CD4-positive, alpha-beta memory T cell (primary cell): ENCODE measurements around the gene MTUS2. TPM values are rescaled to one million over a fixed set of nuclear protein-coding genes. Genes with fewer than 3 reads are reported as not detected.

ENCODE experiments used
- CTCF ChIA-PET: fragments of 350-600 bp; sonication (Branson Sonifier 250); formaldehyde crosslinking; loops from one replicate; lab custom pipeline; 2021; ENCODE audit warnings: inconsistent platforms; ENCODE audit not compliant: partially characterized antibody; lab: Charles Lee
- POLR2A ChIA-PET: fragments of 350-600 bp; sonication (Branson Sonifier 250); formaldehyde crosslinking; loops from one replicate; lab custom pipeline; 2021; ENCODE audit not compliant: partially characterized antibody; lab: Charles Lee
- DNase-seq, 5 donors: peaks; one replicate each; pipeline versions ENCODE4 v3.0.0 to v3.0.0-alpha.2; 2020 to 2022; ENCODE audit warnings: mixed read lengths in 1 of 5
- H3K27ac ChIP-seq: one replicate; pipeline ENCODE4 v1.7.0; 2013; ENCODE audit warnings: low read depth, low read length
- H3K27me3 ChIP-seq: 2 replicates; pipeline ENCODE4 v1.7.0; 2013; ENCODE audit warnings: mild to moderate bottlenecking, low read length, moderate library complexity; ENCODE audit not compliant: insufficient read depth
- H3K36me3 ChIP-seq: 2 replicates; pipeline ENCODE4 v1.7.0; 2013; ENCODE audit warnings: mild to moderate bottlenecking, low read length, moderate library complexity; ENCODE audit not compliant: insufficient read depth
- H3K4me1 ChIP-seq: 2 replicates; pipeline ENCODE4 v1.7.0; 2013; ENCODE audit warnings: mild to moderate bottlenecking, low read length, moderate library complexity; ENCODE audit not compliant: insufficient read depth
- H3K4me3 ChIP-seq, 2 donors: one replicate each; pipeline ENCODE4 v1.7.0; 2013; ENCODE audit warnings: low read length in 2 of 2, mild to moderate bottlenecking in 1 of 2
- H3K9me3 ChIP-seq, 2 donors: one replicate each; pipeline ENCODE4 v1.7.0; 2013; ENCODE audit warnings: low read length in 2 of 2, control low read depth in 1 of 2; ENCODE audit not compliant: control insufficient read depth in 1 of 2
- H3K27ac Mint-ChIP-seq, 7 donors: one replicate each; pipeline ENCODE4 v1.8.0; 2020 to 2021; ENCODE audit warnings: mixed read lengths in 7 of 7, mild to moderate bottlenecking in 6 of 7, inconsistent platforms in 3 of 7, moderate library complexity in 3 of 7
- H3K27me3 Mint-ChIP-seq, 2 donors: one replicate each; pipeline ENCODE4 v1.8.0; 2020 to 2021; ENCODE audit warnings: mixed read lengths in 2 of 2
- H3K36me3 Mint-ChIP-seq, 2 donors: one replicate each; pipeline ENCODE4 v1.8.0; 2020 to 2021; ENCODE audit warnings: mixed read lengths in 2 of 2, inconsistent platforms in 1 of 2, mild to moderate bottlenecking in 1 of 2
- H3K4me1 Mint-ChIP-seq, 4 donors: one replicate each; pipeline ENCODE4 v1.8.0; 2020 to 2021; ENCODE audit warnings: mixed read lengths in 4 of 4, mild to moderate bottlenecking in 1 of 4
- H3K4me3 Mint-ChIP-seq, 8 donors: one replicate each; pipeline ENCODE4 v1.8.0; 2020 to 2021; ENCODE audit warnings: mixed read lengths in 8 of 8, mild to moderate bottlenecking in 7 of 8, moderate library complexity in 6 of 8, inconsistent platforms in 3 of 8
- H3K9me3 Mint-ChIP-seq, 8 donors: one replicate each; pipeline ENCODE4 v1.8.0; 2020 to 2021; ENCODE audit warnings: mixed read lengths in 8 of 8, mild to moderate bottlenecking in 5 of 8, inconsistent platforms in 3 of 8, moderate library complexity in 1 of 8
- intact Hi-C: fragments of 100-400 bp; cut with micrococcal nuclease; formaldehyde crosslinking; loops from one replicate; pipeline ENCODE4 v1.15.1; 2023
- polyA plus RNA-seq, 2 donors: library from polyadenylated mRNA; unstranded; fragments of 300-500 nt; fragmentation: Illumina TruSeq; gene quantifications; one replicate each; pipeline ENCODE4 v1.2.3, GENCODE V29; 2021
- total RNA-seq, 2 experiments: library from RNA; stranded (reverse); gene quantifications; one replicate each; pipeline ENCODE4 v1.2.3, GENCODE V29; 2021

MTUS2 gene
- total and polyA plus RNA-seq, 4 experiments from 2014 or later, result 0.12 to 1.1 (median 0.60) TPM

DNA sequence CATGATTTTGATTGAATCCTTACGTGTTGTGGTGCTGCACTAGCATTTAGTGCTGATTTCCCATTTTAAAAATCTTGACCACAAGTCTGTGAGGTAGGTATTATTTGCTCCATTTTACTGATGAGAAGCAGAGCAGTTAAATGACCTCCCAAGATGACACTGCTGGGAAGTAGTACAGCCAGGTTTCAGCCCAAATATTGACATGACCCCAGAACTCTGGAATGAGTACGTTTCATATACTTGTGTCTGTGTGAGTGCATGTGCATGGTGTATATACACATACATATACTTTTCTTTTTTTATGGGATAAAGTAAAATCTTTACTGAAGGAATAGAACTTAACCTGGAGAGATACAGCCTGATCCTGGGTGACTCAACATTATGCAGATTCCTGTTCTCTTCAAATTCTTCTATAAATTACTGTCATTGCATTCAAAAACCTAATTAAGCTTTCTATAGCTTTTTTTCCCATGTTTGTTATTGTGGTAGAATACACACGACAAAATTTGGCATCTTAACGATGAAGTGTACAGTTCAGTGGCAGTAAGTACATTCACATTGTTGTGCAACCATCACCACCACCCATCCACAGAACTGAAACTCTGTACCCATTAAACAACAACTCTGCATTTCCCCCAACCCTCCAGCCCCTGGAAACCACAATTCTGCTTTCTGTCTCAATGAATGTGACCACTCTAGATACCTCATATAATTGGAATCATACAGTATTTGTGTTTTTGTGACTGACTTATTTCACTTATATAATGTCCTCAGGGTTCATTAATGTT, 311.9 kb downstream of the MTUS2 start:
- Mint-ChIP-seq H3K4me1 (peaks cover 1 to 8% (median 2%) of the 10 kb centered on the region in 4 donors), H3K4me3 (no peak overlapping the region), H3K9me3 (peaks cover 0 to 12% (median 4%) of the 10 kb centered on the region in 8 donors), H3K36me3 (no peaks in the 10 kb centered on the region), H3K27ac (no peak overlapping the region), H3K27me3 (no peaks in the 10 kb centered on the region)
- Histone ChIP-seq H3K4me3 (no peak overlapping the region), H3K27ac (no peak overlapping the region), H3K9me3 (no peaks in the 10 kb centered on the region), H3K36me3 (no peaks in the 10 kb centered on the region), H3K27me3 (no peaks in the 10 kb centered on the region), H3K4me1 (no peaks in the 10 kb centered on the region)
- intact Hi-C loops, result no loop called here
- CTCF ChIA-PET, result no interaction called here
- POLR2A ChIA-PET, result no interaction called here
- no peak for DNase-seq

DNA sequence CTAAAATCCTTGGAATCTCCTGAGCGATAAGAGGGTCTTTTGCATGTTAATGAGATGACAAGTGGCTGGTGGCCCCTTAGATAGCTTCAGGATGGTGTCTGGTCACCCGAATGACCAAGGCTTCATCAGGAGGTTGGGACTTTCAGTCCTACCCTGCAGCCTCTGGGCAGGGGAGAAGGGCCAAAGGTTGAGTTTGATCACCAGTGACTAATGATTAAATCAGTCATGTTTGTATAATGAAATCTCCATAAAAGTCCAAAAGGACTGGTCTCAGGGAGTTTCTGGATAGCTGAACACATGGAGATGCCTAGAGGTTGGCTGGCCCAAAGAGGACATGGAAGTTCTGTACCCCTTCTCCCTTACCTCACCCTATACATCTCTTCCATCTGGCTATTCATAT, 316.2 kb downstream of the MTUS2 start:
- no peaks in the 10 kb centered on the region for H3K9me3 ChIP-seq
- no peaks in the 10 kb centered on the region for H3K27me3 ChIP-seq
- ChIA-PET CTCF (no interaction called here), POLR2A (no interaction called here)
- Mint-ChIP-seq H3K9me3 (peaks cover 2 to 19% (median 9%) of the 10 kb centered on the region in 8 donors), H3K27ac (no peak overlapping the region), H3K4me1 (peaks cover 0 to 6% (median 0%) of the 10 kb centered on the region in 4 donors), H3K27me3 (peaks cover 2% of the 10 kb centered on the region in 2 donors), H3K36me3 (no peaks in the 10 kb centered on the region), H3K4me3 (no peak overlapping the region)
- no peak overlapping the region for H3K4me3 ChIP-seq
- H3K4me1 ChIP-seq, result no peaks in the 10 kb centered on the region
- intact Hi-C loops, result no loop called here
- H3K36me3 ChIP-seq, result no peaks in the 10 kb centered on the region
- no peak for DNase-seq
- no peak overlapping the region for H3K27ac ChIP-seq

DNA sequence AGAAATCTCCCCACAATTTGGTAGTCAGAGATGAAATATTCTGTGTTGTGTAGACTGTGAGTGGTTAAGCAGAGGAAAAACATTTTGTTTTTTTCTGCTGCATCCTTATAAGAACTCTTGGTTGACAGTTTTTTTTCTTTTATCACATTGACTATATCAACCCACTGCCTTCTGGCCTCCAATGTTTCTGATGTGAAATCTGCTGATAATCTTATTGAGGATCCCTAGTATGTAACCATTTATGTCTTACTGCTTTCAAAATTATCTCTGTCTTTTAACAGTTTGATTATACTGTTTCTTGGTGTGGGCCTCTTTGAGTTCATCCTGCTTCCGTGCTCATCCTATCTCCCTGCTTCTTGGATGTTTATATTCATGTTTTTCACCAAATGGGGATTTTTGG, 316.9 kb downstream of the MTUS2 start:
- Histone ChIP-seq H3K9me3 (no peaks in the 10 kb centered on the region), H3K4me3 (no peak overlapping the region), H3K27ac (no peak overlapping the region), H3K4me1 (no peaks in the 10 kb centered on the region), H3K27me3 (no peaks in the 10 kb centered on the region), H3K36me3 (no peaks in the 10 kb centered on the region)
- Mint-ChIP-seq H3K4me3 (no peak overlapping the region), H3K9me3 (peaks cover 2 to 19% (median 9%) of the 10 kb centered on the region in 8 donors), H3K36me3 (no peaks in the 10 kb centered on the region), H3K27me3 (peaks cover 2% of the 10 kb centered on the region in 2 donors), H3K27ac (no peak overlapping the region), H3K4me1 (peaks cover 0 to 6% (median 0%) of the 10 kb centered on the region in 4 donors)
- POLR2A ChIA-PET, result no interaction called here
- intact Hi-C loops, result no loop called here
- CTCF ChIA-PET, result no interaction called here
- DNase-seq, result no peak

DNA sequence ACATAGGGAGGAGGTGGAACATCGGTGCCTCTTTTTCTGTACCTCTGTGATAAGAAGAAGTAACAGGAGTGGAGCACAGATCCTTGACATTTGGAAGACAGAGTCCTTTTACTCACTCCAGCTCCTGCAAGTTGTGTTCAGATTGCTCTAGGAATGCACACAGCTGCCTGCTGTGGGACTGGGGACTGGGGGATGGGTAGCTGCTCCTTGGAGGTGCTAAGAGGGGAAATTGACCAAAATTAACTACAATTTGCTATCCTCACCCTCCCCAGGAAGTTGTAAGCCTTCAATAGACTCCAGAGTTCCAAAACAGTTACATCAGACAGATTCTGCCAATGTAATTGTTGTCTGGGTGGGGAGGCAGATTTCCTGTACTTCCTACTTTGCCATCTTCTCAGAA, 317.9 kb downstream of the MTUS2 start:
- Histone ChIP-seq H3K4me1 (no peaks in the 10 kb centered on the region), H3K27ac (no peak overlapping the region), H3K27me3 (no peaks in the 10 kb centered on the region), H3K9me3 (no peaks in the 10 kb centered on the region), H3K4me3 (no peak overlapping the region), H3K36me3 (no peaks in the 10 kb centered on the region)
- no peak for DNase-seq
- H3K4me1 Mint-ChIP-seq, result peaks cover 0 to 6% (median 0%) of the 10 kb centered on the region in 4 donors
- no peaks in the 10 kb centered on the region for H3K36me3 Mint-ChIP-seq
- H3K4me3 Mint-ChIP-seq, result no peak overlapping the region
- POLR2A ChIA-PET, result no interaction called here
- H3K27me3 Mint-ChIP-seq, result peaks cover 2 to 6% of the 10 kb centered on the region in 2 donors
- H3K9me3 Mint-ChIP-seq, result peaks cover 2 to 19% (median 9%) of the 10 kb centered on the region in 8 donors
- H3K27ac Mint-ChIP-seq, result no peak overlapping the region
- CTCF ChIA-PET, result no interaction called here
- intact Hi-C loops, result no loop called here

DNA sequence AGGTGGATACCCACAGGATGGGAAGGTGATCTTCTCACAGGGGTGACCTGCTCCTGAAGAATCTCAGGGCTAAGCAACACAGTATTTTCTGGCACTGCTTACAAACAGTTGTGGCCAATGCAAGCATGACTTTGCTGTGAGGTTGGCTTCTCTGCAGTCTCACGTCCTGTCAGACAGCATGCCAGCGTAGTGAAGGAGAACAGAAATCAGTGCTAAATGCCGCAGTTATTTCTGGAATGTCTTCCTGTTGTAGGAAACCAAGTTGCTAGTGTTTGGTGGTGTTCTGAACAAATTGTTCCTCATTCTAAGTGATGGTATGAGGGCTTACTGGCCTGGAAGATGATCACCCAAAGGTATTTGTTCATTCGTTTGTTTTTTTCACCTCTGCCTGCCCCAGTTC, 320.1 kb downstream of the MTUS2 start:
- ChIA-PET POLR2A (no interaction called here), CTCF (no interaction called here)
- Mint-ChIP-seq H3K9me3 (peaks cover 3 to 19% (median 9%) of the 10 kb centered on the region in 8 donors), H3K27me3 (peaks cover 2 to 6% of the 10 kb centered on the region in 2 donors), H3K27ac (no peak overlapping the region), H3K4me1 (no peaks in the 10 kb centered on the region), H3K4me3 (no peak overlapping the region), H3K36me3 (no peaks in the 10 kb centered on the region)
- no peak for DNase-seq
- H3K27me3 ChIP-seq, result no peaks in the 10 kb centered on the region
- H3K4me3 ChIP-seq, result no peak overlapping the region
- H3K27ac ChIP-seq, result no peak overlapping the region
- H3K4me1 ChIP-seq, result no peaks in the 10 kb centered on the region
- intact Hi-C loops, result no loop called here
- H3K36me3 ChIP-seq, result no peaks in the 10 kb centered on the region
- no peaks in the 10 kb centered on the region for H3K9me3 ChIP-seq

DNA sequence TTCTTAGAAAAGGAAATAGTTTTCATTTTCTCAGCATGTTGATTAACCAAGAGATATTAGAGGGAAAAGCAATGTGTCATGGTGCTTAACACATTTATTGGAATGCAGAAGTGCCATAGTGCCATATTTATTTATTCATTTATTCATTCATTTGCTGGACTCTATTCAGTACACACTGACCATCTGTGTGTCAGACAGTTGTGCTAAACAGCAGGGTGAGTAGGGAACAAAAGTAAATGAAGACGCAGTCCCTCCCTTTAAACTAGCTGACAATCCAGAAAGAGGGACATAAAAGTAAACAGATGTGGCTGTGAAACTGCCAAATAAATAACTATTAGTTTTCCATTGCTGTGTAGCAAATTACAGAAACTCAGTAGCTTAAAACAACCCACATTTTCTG, 323.7 kb downstream of the MTUS2 start:
- CTCF ChIA-PET, result no interaction called here
- no peaks in the 10 kb centered on the region for H3K27me3 ChIP-seq

DNA sequence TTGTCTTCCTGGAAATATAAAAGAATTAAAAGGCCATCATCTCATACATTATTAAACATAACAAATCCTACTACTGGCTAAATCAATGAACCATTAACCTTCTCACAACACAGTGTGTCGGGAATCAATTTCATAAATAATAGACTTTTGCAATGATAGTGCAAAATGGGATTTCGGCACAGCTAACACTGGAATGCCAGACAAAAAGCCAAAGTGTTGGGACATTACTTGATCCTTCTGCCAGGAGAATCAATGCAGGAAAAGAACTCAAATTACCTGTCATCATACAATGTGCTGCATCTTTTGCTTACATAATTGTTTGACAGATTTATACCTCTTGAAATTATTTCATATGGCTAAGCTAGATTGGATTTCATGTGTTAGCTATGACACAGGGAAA, 334.3 kb downstream of the MTUS2 start:
- peaks cover 0 to 4% of the 10 kb centered on the region in 2 donors for H3K27me3 Mint-ChIP-seq
- peaks cover 3 to 23% (median 18%) of the 10 kb centered on the region in 8 donors for H3K9me3 Mint-ChIP-seq
- Histone ChIP-seq H3K27ac (no peak overlapping the region), H3K9me3 (no peaks in the 10 kb centered on the region), H3K4me1 (no peaks in the 10 kb centered on the region), H3K36me3 (no peaks in the 10 kb centered on the region), H3K4me3 (no peak overlapping the region), H3K27me3 (no peaks in the 10 kb centered on the region)
- DNase-seq, result no peak
- H3K36me3 Mint-ChIP-seq, result peaks cover 0 to 2% of the 10 kb centered on the region in 2 donors
- H3K4me3 Mint-ChIP-seq, result no peak overlapping the region
- intact Hi-C loops, result no loop called here
- no peak overlapping the region for H3K27ac Mint-ChIP-seq
- POLR2A ChIA-PET, result no interaction called here
- CTCF ChIA-PET, result no interaction called here
- H3K4me1 Mint-ChIP-seq, result no peaks in the 10 kb centered on the region

More for the DNA sequence above, 323.7 kb downstream of the MTUS2 start:
- Mint-ChIP-seq H3K4me3 (no peak overlapping the region), H3K9me3 (peaks cover 0 to 12% (median 3%) of the 10 kb centered on the region in 8 donors), H3K27me3 (peaks cover 0 to 6% of the 10 kb centered on the region in 2 donors), H3K4me1 (no peaks in the 10 kb centered on the region), H3K27ac (no peak overlapping the region), H3K36me3 (no peaks in the 10 kb centered on the region)
- Histone ChIP-seq H3K36me3 (no peaks in the 10 kb centered on the region), H3K4me1 (no peaks in the 10 kb centered on the region), H3K4me3 (no peak overlapping the region), H3K27ac (no peak overlapping the region), H3K9me3 (no peaks in the 10 kb centered on the region)
- no peak for DNase-seq
- intact Hi-C loops, result no loop called here
- POLR2A ChIA-PET, result no interaction called here
